ENCODE results near the gene NCEH1. TPM values are rescaled to one million over a fixed set of nuclear protein-coding genes. Genes with fewer than 3 reads are reported as not detected.
"Not testable (repeated sequence)": the region's sequence is repeated elsewhere in the genome, so short reads cannot be mapped to it uniquely, and the experiment has no call there.

Gene NCEH1
- total RNA-seq: 1 to 10 TPM; 5.8 to 6.8 TPM

GRCh38 chr3:172710664-172711453 is at the start of gene NCEH1:
Gene NCEH1, minus strand, starts transcription at chr3:172711067. Its CDS starts 83 bp downstream, at chr3:172710984.
- peak; percentile 75 for DNase-seq
- Mint-ChIP-seq H3K4me1 (peaks cover 16% of the 10 kb centered on the region), H3K9me3 (no peaks in the 10 kb centered on the region), H3K4me3 (peak within 1 kb of the TSS; percentile 93), H3K36me3 (no peaks in the 10 kb centered on the region), H3K27ac (peak within 1 kb of the TSS; percentile 78), H3K27me3 (peaks cover 14% of the 10 kb centered on the region)
- POLR2A ChIA-PET: interaction anchor here (0.8 to 1.8 kb wide), 4 partner anchors 10 to 39 kb away, joined by 3 to 8 read pairs (median 4); partner anchors contain the start of gene ECT2
- peak; percentile 99 for ATAC-seq (ENCODE audit: low read depth)

GRCh38 chr3:172760416-172760815 is 49.5 kb upstream of the NCEH1 start:
- Mint-ChIP-seq H3K36me3 (peaks cover 52% of the 10 kb centered on the region), H3K4me1 (peaks cover 10% of the 10 kb centered on the region)
- DNase-seq; H3K27me3 Mint-ChIP-seq; POLR2A ChIA-PET; ATAC-seq (ENCODE audit: low read depth); H3K27ac Mint-ChIP-seq; H3K4me3 Mint-ChIP-seq; H3K9me3 Mint-ChIP-seq: not testable (repeated sequence)

GRCh38 chr3:172753125-172753524 is 42.3 kb upstream of the NCEH1 start:
- Mint-ChIP-seq H3K27me3 (peaks cover 3% of the 10 kb centered on the region), H3K4me3 (peak overlapping the region; percentile 87), H3K36me3 (peaks cover 43% of the 10 kb centered on the region), H3K9me3 (no peaks in the 10 kb centered on the region), H3K4me1 (peaks cover 37% of the 10 kb centered on the region), H3K27ac (peak overlapping the region; percentile 41)
- ATAC-seq (ENCODE audit: low read depth): no peak
- DNase-seq: no peak
- POLR2A ChIA-PET: no interaction called here

GRCh38 chr3:172752651-172753050 is 41.8 kb upstream of the NCEH1 start:
- POLR2A ChIA-PET: interaction anchor here (0.7 kb wide), 1 partner anchor 31 kb away, joined by 3 read pairs; no protein-coding TSS in a partner anchor

GRCh38 chr3:172751175-172751704 is 40.4 kb upstream of the NCEH1 start:
- ATAC-seq (ENCODE audit: low read depth): no peak
- DNase-seq: no peak
- Mint-ChIP-seq H3K36me3 (peaks cover 28% of the 10 kb centered on the region), H3K27me3 (peaks cover 3% of the 10 kb centered on the region), H3K4me1 (peaks cover 31% of the 10 kb centered on the region), H3K4me3 (peak overlapping the region; percentile 87), H3K27ac (peak overlapping the region; percentile 91), H3K9me3 (no peaks in the 10 kb centered on the region)
- POLR2A ChIA-PET: interaction anchor here (0.6 to 1.5 kb wide), 7 partner anchors 15 to 228 kb away, joined by 3 to 6 read pairs (median 5); partner anchors contain the start of gene TNFSF10

More at GRCh38 chr3:172752651-172753050, 41.8 kb upstream of the NCEH1 start:
- Mint-ChIP-seq H3K27ac (peak overlapping the region; percentile 62), H3K27me3 (peaks cover 3% of the 10 kb centered on the region), H3K4me1 (peaks cover 35% of the 10 kb centered on the region), H3K36me3 (peaks cover 39% of the 10 kb centered on the region), H3K9me3 (no peaks in the 10 kb centered on the region), H3K4me3 (peak overlapping the region; percentile 87)
- DNase-seq (no peak), ATAC-seq (ENCODE audit: low read depth) (no peak)

- peaks cover 8% of the 10 kb centered on the region for H3K27me3 Mint-ChIP-seq
- POLR2A ChIA-PET: interaction anchor here (0.6 to 1.5 kb wide), 12 partner anchors 16 to 227 kb away, joined by 3 to 8 read pairs (median 4); partner anchors contain the start of genes NCEH1 and TNFSF10
These were observed 39.7 kb upstream of the NCEH1 start, which contains the start of gene ECT2 for GRCh38 chr3:172750368-172751174. Gene ECT2, plus strand, starts transcription at chr3:172750726. Its CDS starts 3,805 bp downstream, at chr3:172754531.

GRCh38 chr3:172750069-172750367 is 39.2 kb upstream of the NCEH1 start:
- POLR2A ChIA-PET: interaction anchor here (0.6 to 1.3 kb wide), 10 partner anchors 17 to 169 kb away, joined by 3 to 8 read pairs (median 4); partner anchors contain the start of gene NCEH1
- Mint-ChIP-seq H3K36me3 (peaks cover 22% of the 10 kb centered on the region), H3K27me3 (peaks cover 12% of the 10 kb centered on the region), H3K4me1 (peaks cover 28% of the 10 kb centered on the region), H3K27ac (peak overlapping the region; percentile 91), H3K4me3 (peak overlapping the region; percentile 87), H3K9me3 (no peaks in the 10 kb centered on the region)
- no peak for ATAC-seq (ENCODE audit: low read depth)
- no peak for DNase-seq

More at GRCh38 chr3:172750368-172751174, 39.7 kb upstream of the NCEH1 start, which contains the start of gene ECT2:
- Mint-ChIP-seq H3K36me3 (peaks cover 25% of the 10 kb centered on the region), H3K9me3 (no peaks in the 10 kb centered on the region), H3K4me3 (peak within 1 kb of the TSS; percentile 87), H3K27ac (peak within 1 kb of the TSS; percentile 91), H3K4me1 (peaks cover 29% of the 10 kb centered on the region)
- DNase-seq (peak; percentile 92), ATAC-seq (ENCODE audit: low read depth) (peak; percentile 99)

- H3K27ac Mint-ChIP-seq: no peak overlapping the region
These were observed 38.5 kb upstream of the NCEH1 start for GRCh38 chr3:172749230-172749965.

GRCh38 chr3:172746475-172746874 is 35.6 kb upstream of the NCEH1 start:
- H3K4me1 Mint-ChIP-seq: peaks cover 3% of the 10 kb centered on the region
- no peak overlapping the region for H3K27ac Mint-ChIP-seq
- DNase-seq (no peak), ATAC-seq (ENCODE audit: low read depth) (no peak)
- H3K4me3 Mint-ChIP-seq: no peak overlapping the region
- H3K27me3 Mint-ChIP-seq: peaks cover 15% of the 10 kb centered on the region
- H3K9me3 Mint-ChIP-seq: no peaks in the 10 kb centered on the region
- POLR2A ChIA-PET: no interaction called here
- H3K36me3 Mint-ChIP-seq: peaks cover 3% of the 10 kb centered on the region

More at GRCh38 chr3:172749230-172749965, 38.5 kb upstream of the NCEH1 start:
- Mint-ChIP-seq H3K27me3 (peaks cover 13% of the 10 kb centered on the region), H3K9me3 (no peaks in the 10 kb centered on the region), H3K4me3 (no peak overlapping the region), H3K36me3 (peaks cover 18% of the 10 kb centered on the region), H3K4me1 (peaks cover 24% of the 10 kb centered on the region)
- DNase-seq (no peak), ATAC-seq (ENCODE audit: low read depth) (no peak)
- POLR2A ChIA-PET: interaction anchor here (0.9 to 1.3 kb wide), 3 partner anchors 18 to 73 kb away, joined by 3 to 8 read pairs (median 3); partner anchors contain the start of gene NCEH1

GRCh38 chr3:172739462-172739861 is 28.6 kb upstream of the NCEH1 start:
- no peak for DNase-seq
- no peaks in the 10 kb centered on the region for H3K36me3 Mint-ChIP-seq
- no peak overlapping the region for H3K27ac Mint-ChIP-seq
- H3K9me3 Mint-ChIP-seq: no peaks in the 10 kb centered on the region
- no peak overlapping the region for H3K4me3 Mint-ChIP-seq
- no peaks in the 10 kb centered on the region for H3K4me1 Mint-ChIP-seq
- H3K27me3 Mint-ChIP-seq: peaks cover 18% of the 10 kb centered on the region
- POLR2A ChIA-PET: no interaction called here
- ATAC-seq (ENCODE audit: low read depth): no peak

- Mint-ChIP-seq H3K27ac (no peak overlapping the region), H3K9me3 (no peaks in the 10 kb centered on the region), H3K4me1 (no peaks in the 10 kb centered on the region), H3K27me3 (peaks cover 29% of the 10 kb centered on the region), H3K36me3 (no peaks in the 10 kb centered on the region), H3K4me3 (no peak overlapping the region)
- ATAC-seq (ENCODE audit: low read depth) (no peak), DNase-seq (no peak)
- POLR2A ChIA-PET: no interaction called here
These were observed 24.1 kb upstream of the NCEH1 start for GRCh38 chr3:172735014-172735413.

GRCh38 chr3:172726380-172726779 is 15.5 kb upstream of the NCEH1 start:
- ATAC-seq (ENCODE audit: low read depth) (no peak), DNase-seq (no peak)
- Mint-ChIP-seq H3K27me3 (peaks cover 18% of the 10 kb centered on the region), H3K4me1 (no peaks in the 10 kb centered on the region), H3K9me3 (no peaks in the 10 kb centered on the region), H3K27ac (no peak overlapping the region), H3K4me3 (no peak overlapping the region), H3K36me3 (no peaks in the 10 kb centered on the region)
- POLR2A ChIA-PET: no interaction called here
